Heart right ventricle (tissue), 16 donors: ENCODE results near the gene PIGV. TPM values are rescaled to one million over a fixed set of nuclear protein-coding genes. Genes with fewer than 3 reads are reported as not detected.

Experiments used
- ATAC-seq, 8 donors: fragments of 200-7000 bp; cut with Tn5 transposase; one replicate each; pipeline ENCODE4 v1.9.1; 2020; ENCODE audit warnings: mild to moderate bottlenecking in 8 of 8, moderate library complexity in 8 of 8, moderate number of reproducible peaks in 1 of 8
- DNase-seq, 2 donors: peaks; one replicate each; pipeline ENCODE4 v3.0.0-alpha.2; 2020
- H3K27ac ChIP-seq, 10 donors: fragments of 200-600 bp; sonication (generic) in 2 of 10; one replicate each; pipeline versions ENCODE4 v1.5.0 to v1.8.0; 2020 to 2022; ENCODE audit warnings: mild to moderate bottlenecking in 3 of 10
- H3K27me3 ChIP-seq, 7 donors: fragments of 200-600 bp; one replicate each; pipeline ENCODE4 v1.8.0; 2021 to 2022; ENCODE audit warnings: mild to moderate bottlenecking in 2 of 7
- H3K36me3 ChIP-seq, 9 donors: fragments of 200-600 bp; sonication (generic) in 1 of 9; one replicate each; pipeline versions ENCODE4 v1.5.0 to v1.8.0; 2020 to 2022; ENCODE audit warnings: mild to moderate bottlenecking in 2 of 9
- H3K4me1 ChIP-seq, 9 donors: fragments of 200-600 bp; sonication (generic) in 1 of 9; one replicate each; pipeline versions ENCODE4 v1.5.0 to v1.8.0; 2020 to 2022; ENCODE audit warnings: mild to moderate bottlenecking in 4 of 9
- H3K4me3 ChIP-seq, 10 donors: fragments of 200-600 bp; sonication (generic) in 2 of 10; one replicate each; pipeline versions ENCODE4 v1.5.0 to v1.8.0; 2020 to 2022; ENCODE audit warnings: mild to moderate bottlenecking in 7 of 10, moderate library complexity in 2 of 10
- H3K9me3 ChIP-seq, 11 donors: fragments of 200-600 bp in 10 of 11; sonication (generic) in 2 of 11; one replicate each; pipeline versions ENCODE4 v1.5.0 to v1.8.0; 2013 to 2022; ENCODE audit warnings: mild to moderate bottlenecking in 2 of 11, control low read depth in 1 of 11, moderate library complexity in 1 of 11
- CTCF ChIP-seq, 9 donors: fragments of 200-600 bp; sonication (generic) in 2 of 9; IDR thresholded peaks; one replicate each; pipeline versions ENCODE4 v1.5.0 to v1.8.0; 2021 to 2022; ENCODE audit warnings: antibody characterized with exemption in 9 of 9, mild to moderate bottlenecking in 5 of 9, moderate library complexity in 1 of 9
- WGBS, 2 donors: extraction: QIAGEN DNeasy Blood & Tissue Kit; methylation state at CpG; one replicate each; pipeline ENCODE4 v1.1.7; 2013; ENCODE audit warnings: inconsistent platforms in 1 of 2; 5-methylcytosine and 5-hydroxymethylcytosine counted together
- intact Hi-C, 10 donors: fragments of 100-400 bp; cut with DNase I; formaldehyde crosslinking; loops; one replicate each; pipeline versions ENCODE4 v1.11.1 to v1.14.2; 2022
- polyA plus RNA-seq, 2 donors: library from polyadenylated mRNA; stranded (reverse); fragments of 200-250 nt; gene quantifications; one replicate each; pipeline ENCODE4 v1.2.3, GENCODE V29; 2013
- total RNA-seq, 10 donors: library from RNA; stranded (reverse); fragmentation: NEBNext Ultra II Directional in 3 of 10; extraction: Animal tissue kit (Norgen Biotek cat#: 25700) in 3 of 10; gene quantifications; one replicate each; pipeline versions ENCODE4 v1.2.1 to v1.2.4, GENCODE V29; 2021 to 2023
- donor health status: Arrhythmogenic right ventricular cardiomyopathy.
- donor health status: ischemic (EF 13 %, LVEDD 7.1; RV severe dilation, severe dysfunction).
- donor health status: healthy with polysubstance abuse.
- donor health status: DM: no; HTN: yes; CAD: no.
- donor health status: DM: no; HTN: no; CAD: no.
- donor health status: ischemic (EF 25% LVEDD 6.9; RV normal size, moderate dysfunction).
- donor health status: ischemic (EF 25% LVEDD 5.7; RV mildly dilated, moderate dysfunction).
- donor health status: healthy.
- donor health status: DM: yes; HTN: yes; CAD: no.
- donor health status: Ischemic cardiomyopathy.
- donor health status: ischemic (EF 35%, LVEDD 5.7; RV mildly dilated, moderate dysfunction).
- donor health status: nonischemic (EF 11% LVEDD 7.7; RV severe dilation, severe dysfunction).
- donor health status: DM: yes; HTN: yes; CAD: no.
- donor health status: PGD.
- donor health status: ischemic (EF 29% LVEDD 5.4; RV normal size, mild dysfunction).
- donor health status: nonischemic (EF 23%, LVEDD 6.1; RV moderate dilation, normal function).

PIGV gene
- total and polyA plus RNA-seq, 12 donors, result 2.7 to 7.5 (median 4.1) TPM

- DNase-seq (peak; percentile 31 to 41), ATAC-seq (peak in 6 of 8 donors; percentile 18 to 68 (median 55))
- no peak for TF ChIP-seq CTCF (IDR thresholded peaks at IDR 0.05)
- Histone ChIP-seq H3K27me3 (no peaks in the 10 kb centered on the region), H3K36me3 (peaks cover 0 to 84% (median 10%) of the 10 kb centered on the region in 9 donors), H3K4me3 (peak overlapping the region in 2 of 10 donors; percentile 3 to 4), H3K27ac (peak overlapping the region; percentile 14 to 84 (median 66)), H3K4me1 (peaks cover 21 to 82% (median 75%) of the 10 kb centered on the region in 9 donors), H3K9me3 (no peaks in the 10 kb centered on the region)
- WGBS, 2 donors, result 55 to 58% methylated on average over 4 of the region's 4 CpGs
- intact Hi-C loops, result loop anchor here in 1 of 10 donors (5.0 kb wide), 1 partner anchor 35 kb away; the partner anchor contains the start of gene PIGV
Measured at GRCh38 chr1:26752519-26752918, 35.2 kb upstream of the PIGV start.

- Histone ChIP-seq H3K27ac (peak overlapping the region in 5 of 10 donors; percentile 11 to 73 (median 67)), H3K9me3 (no peaks in the 10 kb centered on the region), H3K36me3 (peaks cover 0 to 91% (median 10%) of the 10 kb centered on the region in 9 donors), H3K4me3 (no peak overlapping the region), H3K4me1 (peaks cover 20 to 77% (median 58%) of the 10 kb centered on the region in 9 donors), H3K27me3 (no peaks in the 10 kb centered on the region)
- DNase-seq (no peak), ATAC-seq (no peak)
- 84 to 85% methylated on average over 5 of the region's 5 CpGs for WGBS, 2 donors
- TF ChIP-seq CTCF (IDR thresholded peaks at IDR 0.05), result no peak
- intact Hi-C loops, result loop anchor here in 1 of 10 donors (5.0 kb wide), 1 partner anchor 33 kb away; the partner anchor contains the start of gene PIGV
Measured at GRCh38 chr1:26754086-26754874, 33.5 kb upstream of the PIGV start.

GRCh38 chr1:26758358-26758757 is 29.4 kb upstream of the PIGV start:
- 98 to 99% methylated on average over 3 of the region's 3 CpGs for WGBS, 2 donors
- no peak overlapping the region for H3K27ac ChIP-seq
- intact Hi-C loops, result no loop called here
- peaks cover 0 to 97% (median 32%) of the 10 kb centered on the region in 9 donors for H3K36me3 ChIP-seq
- ATAC-seq (no peak), DNase-seq (no peak)
- H3K4me1 ChIP-seq, result peaks cover 0 to 37% (median 20%) of the 10 kb centered on the region in 9 donors
- no peaks in the 10 kb centered on the region for H3K9me3 ChIP-seq
- TF ChIP-seq CTCF (IDR thresholded peaks at IDR 0.05), result no peak
- H3K4me3 ChIP-seq, result no peak overlapping the region
- H3K27me3 ChIP-seq, result no peaks in the 10 kb centered on the region

GRCh38 chr1:26759531-26759930 is 28.2 kb upstream of the PIGV start:
- H3K9me3 ChIP-seq, result no peaks in the 10 kb centered on the region
- H3K4me1 ChIP-seq, result peaks cover 0 to 25% (median 10%) of the 10 kb centered on the region in 9 donors
- no peak for ATAC-seq
- H3K36me3 ChIP-seq, result peaks cover 0 to 99% (median 44%) of the 10 kb centered on the region in 9 donors
- TF ChIP-seq CTCF (IDR thresholded peaks at IDR 0.05), result no peak
- intact Hi-C loops, result no loop called here
- H3K27ac ChIP-seq, result no peak overlapping the region
- H3K27me3 ChIP-seq, result no peaks in the 10 kb centered on the region
- no peak for DNase-seq
- no peak overlapping the region for H3K4me3 ChIP-seq
